Uterus (tissue), 4 donors: ENCODE measurements around the gene JAM3. TPM values are rescaled to one million over a fixed set of nuclear protein-coding genes. Genes with fewer than 3 reads are reported as not detected.

ENCODE experiments used
- DNase-seq, 2 donors: peaks; one replicate each; pipeline ENCODE4 v3.0.0-alpha.2; 2019 to 2020
- H3K27ac ChIP-seq, 2 donors: fragments of 200-600 bp; sonication (generic); 1 replicate in 1 of 2; 2 replicates in 1 of 2; pipeline ENCODE4 v1.5.1; 2016 to 2018
- H3K27me3 ChIP-seq, 2 donors: fragments of 200-600 bp; sonication (generic); one replicate each; pipeline ENCODE4 v1.5.1; 2018 to 2019; ENCODE audit warnings: control low read depth in 1 of 2
- H3K36me3 ChIP-seq, 2 donors: fragments of 200-600 bp; sonication (generic); one replicate each; pipeline ENCODE4 v1.5.1; 2019; ENCODE audit warnings: control low read depth in 1 of 2
- H3K4me1 ChIP-seq, 2 donors: fragments of 200-600 bp; sonication (generic); one replicate each; pipeline ENCODE4 v1.5.1; 2018 to 2019; ENCODE audit warnings: control low read depth in 1 of 2
- H3K4me3 ChIP-seq, 2 donors: fragments of 200-600 bp; sonication (generic); 1 replicate in 1 of 2; 2 replicates in 1 of 2; pipeline ENCODE4 v1.5.1; 2018 to 2019; ENCODE audit warnings: mild to moderate bottlenecking in 1 of 2
- H3K9me3 ChIP-seq, 2 donors: fragments of 200-600 bp; sonication (generic); one replicate each; pipeline ENCODE4 v1.5.1; 2019; ENCODE audit warnings: control low read depth in 1 of 2
- POLR2A ChIP-seq, 2 donors: fragments of 450-650 bp; IDR thresholded peaks; one replicate each; pipeline ENCODE4 v1.6.1; 2016; ENCODE audit warnings: antibody characterized with exemption in 2 of 2, mild to moderate bottlenecking in 1 of 2, moderate library complexity in 1 of 2
- intact Hi-C: fragments of 100-400 bp; cut with DNase I; formaldehyde crosslinking; loops from one replicate; pipeline ENCODE4 v1.15.1; 2023; ENCODE audit warnings: low total_unique reads
- total RNA-seq, 4 donors: library from RNA; depleted of rRNA in 3 of 4; stranded (reverse); fragments of >200 nt in 3 of 4; gene quantifications; one replicate each; pipeline versions ENCODE4 v1.1.0 to v1.2.4, GENCODE V29; 2014 to 2023
- TF ChIP-seq, protein P1 (sequence below), 4 experiments: fragments of 200-600 bp in 2 of 4; fragments of 450-650 bp in 2 of 4; sonication (generic) in 2 of 4; IDR thresholded peaks; one replicate each; pipeline ENCODE4 v1.5.1; 2016 to 2019; ENCODE audit warnings: antibody characterized with exemption in 4 of 4, mild to moderate bottlenecking in 2 of 4, moderate library complexity in 1 of 4
- donor health status: DM: yes; HTN: yes; CAD: no.

JAM3 gene
- total RNA-seq, 4 donors from 2014 or later = 51.7 to 86.7 (median 68.1) TPM

DNA sequence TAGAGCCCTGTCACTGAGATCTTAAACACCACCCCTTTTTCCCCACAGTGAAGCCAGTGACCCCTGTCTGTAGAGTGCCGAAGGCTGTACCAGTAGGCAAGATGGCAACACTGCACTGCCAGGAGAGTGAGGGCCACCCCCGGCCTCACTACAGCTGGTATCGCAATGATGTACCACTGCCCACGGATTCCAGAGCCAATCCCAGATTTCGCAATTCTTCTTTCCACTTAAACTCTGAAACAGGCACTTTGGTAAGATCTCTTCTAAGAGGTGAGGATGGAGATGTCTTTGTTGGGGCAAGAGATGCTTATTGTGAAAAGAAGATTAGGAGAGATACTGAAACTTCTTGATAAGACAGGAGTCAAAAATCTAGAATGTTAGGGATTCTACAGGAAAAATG is 75.9 kb downstream of the JAM3 start:
- Histone ChIP-seq H3K4me1 (no peaks in the 10 kb centered on the region), H3K4me3 (no peak overlapping the region), H3K36me3 (no peaks in the 10 kb centered on the region), H3K9me3 (no peaks in the 10 kb centered on the region), H3K27ac (no peak overlapping the region), H3K27me3 (no peaks in the 10 kb centered on the region)
- DNase-seq = no peak
- no peak for TF ChIP-seq POLR2A (IDR thresholded peaks at IDR 0.05)
- TF ChIP-seq, protein P1, sequence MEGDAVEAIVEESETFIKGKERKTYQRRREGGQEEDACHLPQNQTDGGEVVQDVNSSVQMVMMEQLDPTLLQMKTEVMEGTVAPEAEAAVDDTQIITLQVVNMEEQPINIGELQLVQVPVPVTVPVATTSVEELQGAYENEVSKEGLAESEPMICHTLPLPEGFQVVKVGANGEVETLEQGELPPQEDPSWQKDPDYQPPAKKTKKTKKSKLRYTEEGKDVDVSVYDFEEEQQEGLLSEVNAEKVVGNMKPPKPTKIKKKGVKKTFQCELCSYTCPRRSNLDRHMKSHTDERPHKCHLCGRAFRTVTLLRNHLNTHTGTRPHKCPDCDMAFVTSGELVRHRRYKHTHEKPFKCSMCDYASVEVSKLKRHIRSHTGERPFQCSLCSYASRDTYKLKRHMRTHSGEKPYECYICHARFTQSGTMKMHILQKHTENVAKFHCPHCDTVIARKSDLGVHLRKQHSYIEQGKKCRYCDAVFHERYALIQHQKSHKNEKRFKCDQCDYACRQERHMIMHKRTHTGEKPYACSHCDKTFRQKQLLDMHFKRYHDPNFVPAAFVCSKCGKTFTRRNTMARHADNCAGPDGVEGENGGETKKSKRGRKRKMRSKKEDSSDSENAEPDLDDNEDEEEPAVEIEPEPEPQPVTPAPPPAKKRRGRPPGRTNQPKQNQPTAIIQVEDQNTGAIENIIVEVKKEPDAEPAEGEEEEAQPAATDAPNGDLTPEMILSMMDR (IDR thresholded peaks at IDR 0.05) = no peak
- intact Hi-C loops = loop anchor here (10.0 kb wide), 1 partner anchor 220 kb away; no protein-coding TSS in a partner anchor

DNA sequence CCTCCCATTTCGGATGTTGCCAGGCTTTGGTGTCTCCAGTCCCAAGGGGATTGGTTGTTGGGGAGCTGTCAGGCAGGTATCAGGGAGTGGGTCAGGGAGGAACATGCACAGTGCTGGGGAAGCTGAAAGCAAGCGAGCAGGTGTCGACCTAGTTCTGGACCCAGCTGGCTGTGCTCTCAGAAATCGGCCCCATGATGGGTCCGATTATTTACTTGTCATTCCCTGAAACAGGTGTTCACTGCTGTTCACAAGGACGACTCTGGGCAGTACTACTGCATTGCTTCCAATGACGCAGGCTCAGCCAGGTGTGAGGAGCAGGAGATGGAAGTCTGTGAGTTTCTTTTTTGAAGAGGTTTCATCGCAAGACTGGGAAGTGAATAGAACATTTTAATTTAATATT is 76.8 kb downstream of the JAM3 start:
- TF ChIP-seq POLR2A (IDR thresholded peaks at IDR 0.05) = no peak
- TF ChIP-seq, protein P1 (IDR thresholded peaks at IDR 0.05) = no peak
- intact Hi-C loops = loop anchor here (10.0 kb wide), 1 partner anchor 221 kb away; no protein-coding TSS in a partner anchor
- Histone ChIP-seq H3K4me3 (no peak overlapping the region), H3K27ac (no peak overlapping the region), H3K4me1 (no peaks in the 10 kb centered on the region), H3K9me3 (no peaks in the 10 kb centered on the region), H3K27me3 (no peaks in the 10 kb centered on the region), H3K36me3 (no peaks in the 10 kb centered on the region)
- DNase-seq = no peak

DNA sequence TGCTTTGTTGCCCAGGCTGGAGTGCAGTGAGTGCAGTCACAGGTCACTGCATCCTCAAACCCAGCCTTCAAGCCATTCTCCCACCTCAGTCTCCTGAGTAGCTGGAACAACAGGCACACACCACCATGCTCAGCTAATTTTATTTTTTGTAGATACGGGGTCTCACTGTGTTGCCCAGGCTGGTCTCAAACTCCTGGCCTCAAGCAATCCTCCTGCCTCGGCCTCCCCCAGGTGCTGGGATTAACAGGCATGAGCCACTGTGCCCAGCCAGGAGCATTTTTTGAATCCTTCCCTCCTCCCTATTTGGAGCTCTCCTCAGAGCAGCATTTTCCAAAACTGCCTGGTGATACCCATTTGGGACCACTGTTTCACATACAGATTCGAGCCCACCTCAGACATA is 77.7 kb downstream of the JAM3 start:
- Histone ChIP-seq H3K9me3 (no peaks in the 10 kb centered on the region), H3K27ac (no peak overlapping the region), H3K36me3 (no peaks in the 10 kb centered on the region), H3K4me3 (no peak overlapping the region), H3K4me1 (no peaks in the 10 kb centered on the region), H3K27me3 (no peaks in the 10 kb centered on the region)
- intact Hi-C loops = loop anchor here (10.0 kb wide), 1 partner anchor 222 kb away; no protein-coding TSS in a partner anchor
- no peak for DNase-seq
- no peak for TF ChIP-seq POLR2A (IDR thresholded peaks at IDR 0.05)
- TF ChIP-seq, protein P1 (IDR thresholded peaks at IDR 0.05) = no peak

DNA sequence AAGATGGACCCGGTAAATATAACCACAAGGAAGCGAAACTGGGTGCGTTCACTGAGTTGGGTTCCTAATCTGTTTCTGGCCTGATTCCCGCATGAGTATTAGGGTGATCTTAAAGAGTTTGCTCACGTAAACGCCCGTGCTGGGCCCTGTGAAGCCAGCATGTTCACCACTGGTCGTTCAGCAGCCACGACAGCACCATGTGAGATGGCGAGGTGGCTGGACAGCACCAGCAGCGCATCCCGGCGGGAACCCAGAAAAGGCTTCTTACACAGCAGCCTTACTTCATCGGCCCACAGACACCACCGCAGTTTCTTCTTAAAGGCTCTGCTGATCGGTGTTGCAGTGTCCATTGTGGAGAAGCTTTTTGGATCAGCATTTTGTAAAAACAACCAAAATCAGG is 80.5 kb downstream of the JAM3 start:
- Histone ChIP-seq H3K36me3 (no peaks in the 10 kb centered on the region), H3K4me1 (no peaks in the 10 kb centered on the region), H3K4me3 (no peak overlapping the region), H3K27ac (no peak overlapping the region), H3K9me3 (no peaks in the 10 kb centered on the region), H3K27me3 (no peaks in the 10 kb centered on the region)
- intact Hi-C loops = loop anchor here (10.0 kb wide), 1 partner anchor 225 kb away; no protein-coding TSS in a partner anchor
- TF ChIP-seq POLR2A (IDR thresholded peaks at IDR 0.05) = no peak
- TF ChIP-seq, protein P1 (IDR thresholded peaks at IDR 0.05) = no peak
- DNase-seq = no peak

DNA sequence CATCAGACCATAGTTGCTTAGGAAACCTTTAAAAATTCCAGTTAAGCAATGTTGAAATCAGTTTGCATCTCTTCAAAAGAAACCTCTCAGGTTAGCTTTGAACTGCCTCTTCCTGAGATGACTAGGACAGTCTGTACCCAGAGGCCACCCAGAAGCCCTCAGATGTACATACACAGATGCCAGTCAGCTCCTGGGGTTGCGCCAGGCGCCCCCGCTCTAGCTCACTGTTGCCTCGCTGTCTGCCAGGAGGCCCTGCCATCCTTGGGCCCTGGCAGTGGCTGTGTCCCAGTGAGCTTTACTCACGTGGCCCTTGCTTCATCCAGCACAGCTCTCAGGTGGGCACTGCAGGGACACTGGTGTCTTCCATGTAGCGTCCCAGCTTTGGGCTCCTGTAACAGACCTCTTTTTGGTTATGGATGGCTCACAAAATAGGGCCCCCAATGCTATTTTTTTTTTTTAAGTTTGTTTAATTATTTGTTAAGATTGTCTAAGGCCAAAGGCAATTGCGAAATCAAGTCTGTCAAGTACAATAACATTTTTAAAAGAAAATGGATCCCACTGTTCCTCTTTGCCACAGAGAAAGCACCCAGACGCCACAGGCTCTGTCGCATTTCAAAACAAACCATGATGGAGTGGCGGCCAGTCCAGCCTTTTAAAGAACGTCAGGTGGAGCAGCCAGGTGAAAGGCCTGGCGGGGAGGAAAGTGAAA is 81.5 kb downstream of the JAM3 start:
- no peak overlapping the region for H3K27ac ChIP-seq
- no peak overlapping the region for H3K4me3 ChIP-seq
- DNase-seq = no peak
- no peaks in the 10 kb centered on the region for H3K9me3 ChIP-seq
- no peaks in the 10 kb centered on the region for H3K4me1 ChIP-seq
- intact Hi-C loops = no loop called here
- TF ChIP-seq POLR2A (IDR thresholded peaks at IDR 0.05) = no peak
- TF ChIP-seq, protein P1 (IDR thresholded peaks at IDR 0.05) = no peak
- no peaks in the 10 kb centered on the region for H3K36me3 ChIP-seq
- no peaks in the 10 kb centered on the region for H3K27me3 ChIP-seq
